ENCODE measurements around the gene KRT33A.

Gene KRT33A

DNA sequence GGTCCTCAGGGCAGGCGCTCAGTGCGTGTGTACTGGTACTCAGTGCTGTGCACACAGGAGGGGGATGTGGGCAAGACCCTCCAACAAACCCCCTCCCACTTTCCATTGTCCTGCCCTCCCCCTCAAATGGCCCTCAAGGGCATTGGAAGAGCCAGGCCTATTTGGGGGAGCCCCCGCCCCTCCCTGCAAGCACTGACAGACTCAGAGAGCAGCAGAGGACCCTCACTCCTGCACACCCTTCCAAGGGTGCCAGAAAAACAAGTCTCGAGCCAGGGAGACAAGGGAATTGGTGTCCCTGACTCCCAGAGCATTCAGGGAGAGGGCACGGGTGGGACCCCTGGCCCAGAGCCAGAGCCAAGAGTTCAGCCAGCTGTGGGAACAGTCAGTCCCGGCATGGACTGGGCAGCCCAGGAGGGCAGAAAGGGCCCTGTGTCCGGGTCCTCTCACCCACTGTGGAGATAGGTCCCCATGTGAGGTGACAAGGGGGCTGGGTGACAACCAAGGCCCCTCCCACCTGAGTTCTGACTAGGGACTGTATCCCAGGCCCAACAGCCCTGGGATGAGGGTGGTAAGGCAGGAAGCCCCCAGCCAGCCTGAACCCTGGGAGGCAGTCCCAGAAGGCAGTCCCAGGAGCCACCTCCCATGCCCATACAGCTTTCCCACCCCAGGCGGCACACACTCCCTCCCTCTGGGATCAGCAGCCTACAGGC lies 23.1 kb downstream of the KRT33A start:
- DNase-seq, result no peak

DNA sequence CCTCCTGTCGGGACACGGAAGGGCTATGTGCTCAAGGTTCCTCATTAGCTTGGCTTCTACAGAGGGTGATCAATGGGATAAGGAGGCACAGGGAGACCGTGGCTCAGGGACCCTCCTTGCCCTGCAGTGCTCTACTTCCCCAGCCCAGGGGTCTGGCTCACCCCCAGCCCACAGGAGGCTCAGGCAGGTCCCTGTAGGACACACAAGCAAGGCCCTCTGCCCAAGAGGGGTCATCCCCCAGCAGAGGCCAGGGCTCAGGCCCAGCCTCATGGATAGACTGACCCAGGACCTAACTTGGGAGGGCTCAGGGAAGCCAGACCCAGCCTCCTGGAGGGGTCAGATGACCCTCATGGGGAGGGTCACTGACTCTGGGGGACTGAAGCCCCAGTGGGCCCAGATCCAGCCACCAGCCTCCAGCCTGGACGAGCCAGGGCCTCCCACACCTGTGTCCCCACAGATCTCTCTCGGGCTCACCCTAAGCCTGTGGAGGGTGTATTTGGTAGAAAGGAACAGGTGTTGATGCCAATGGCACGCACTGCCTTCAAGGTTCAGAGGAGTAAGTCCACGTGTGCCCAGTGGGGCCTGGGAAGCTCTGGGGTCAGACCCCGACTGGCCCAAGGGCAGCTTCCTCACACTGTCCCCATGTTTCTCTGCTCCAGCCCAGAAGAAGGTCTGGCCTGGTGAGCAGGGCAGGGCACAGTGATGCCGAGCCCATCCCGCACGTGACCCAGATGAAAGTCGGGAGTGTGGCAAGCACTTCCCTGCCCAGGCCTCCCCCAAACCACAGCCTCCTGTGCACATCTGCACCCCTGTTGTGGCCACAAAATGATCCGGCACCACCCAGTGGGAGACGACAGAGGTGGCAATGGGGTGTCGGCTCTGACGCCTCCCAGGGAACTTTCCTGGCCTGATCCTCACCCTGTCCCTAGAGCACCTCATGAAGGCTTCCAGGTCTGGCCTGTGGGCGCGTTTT lies 24.2 kb downstream of the KRT33A start:
- DNase-seq, result peak; percentile 16 to 49

DNA sequence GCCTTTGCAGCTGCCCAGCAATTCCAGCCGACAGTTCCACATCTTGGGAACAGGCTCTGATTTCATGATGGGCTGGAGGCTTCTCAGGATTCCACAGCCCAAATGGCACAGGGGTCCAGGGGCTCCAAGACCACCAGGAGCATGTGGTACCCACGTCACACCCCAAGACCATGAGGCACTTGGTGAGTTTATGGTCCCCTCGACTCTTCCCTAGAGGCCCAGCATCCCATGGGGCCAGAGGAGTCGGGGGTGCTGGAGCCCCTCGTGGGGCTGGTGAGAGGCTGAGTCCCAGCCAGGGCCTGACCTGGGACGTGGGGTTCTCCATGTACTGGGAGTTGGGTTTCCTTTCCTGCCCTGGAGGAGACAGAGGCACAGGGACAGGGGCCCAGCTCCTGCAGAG lies 25.0 kb downstream of the KRT33A start:
- DNase-seq, result no peak

DNA sequence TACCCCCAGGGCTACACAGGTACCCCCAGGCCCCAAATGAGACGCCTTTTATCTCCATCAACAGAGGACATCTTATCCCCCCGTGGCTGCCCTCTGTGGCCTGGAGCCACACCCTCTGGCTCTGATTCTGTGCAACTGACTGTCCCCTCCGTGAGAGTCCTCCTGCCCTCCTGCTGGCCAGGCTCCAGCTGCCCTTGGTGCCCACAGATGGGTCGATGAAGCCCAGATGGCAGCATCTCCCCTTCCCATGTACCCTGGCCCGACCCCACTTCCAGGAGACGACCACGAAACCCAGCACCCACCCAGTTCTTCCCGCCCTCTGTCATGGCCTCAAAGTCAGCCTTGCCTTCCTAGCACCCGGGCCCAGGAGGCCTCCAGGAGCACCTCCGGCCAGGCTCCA lies 25.5 kb downstream of the KRT33A start:
- no peak for DNase-seq

DNA sequence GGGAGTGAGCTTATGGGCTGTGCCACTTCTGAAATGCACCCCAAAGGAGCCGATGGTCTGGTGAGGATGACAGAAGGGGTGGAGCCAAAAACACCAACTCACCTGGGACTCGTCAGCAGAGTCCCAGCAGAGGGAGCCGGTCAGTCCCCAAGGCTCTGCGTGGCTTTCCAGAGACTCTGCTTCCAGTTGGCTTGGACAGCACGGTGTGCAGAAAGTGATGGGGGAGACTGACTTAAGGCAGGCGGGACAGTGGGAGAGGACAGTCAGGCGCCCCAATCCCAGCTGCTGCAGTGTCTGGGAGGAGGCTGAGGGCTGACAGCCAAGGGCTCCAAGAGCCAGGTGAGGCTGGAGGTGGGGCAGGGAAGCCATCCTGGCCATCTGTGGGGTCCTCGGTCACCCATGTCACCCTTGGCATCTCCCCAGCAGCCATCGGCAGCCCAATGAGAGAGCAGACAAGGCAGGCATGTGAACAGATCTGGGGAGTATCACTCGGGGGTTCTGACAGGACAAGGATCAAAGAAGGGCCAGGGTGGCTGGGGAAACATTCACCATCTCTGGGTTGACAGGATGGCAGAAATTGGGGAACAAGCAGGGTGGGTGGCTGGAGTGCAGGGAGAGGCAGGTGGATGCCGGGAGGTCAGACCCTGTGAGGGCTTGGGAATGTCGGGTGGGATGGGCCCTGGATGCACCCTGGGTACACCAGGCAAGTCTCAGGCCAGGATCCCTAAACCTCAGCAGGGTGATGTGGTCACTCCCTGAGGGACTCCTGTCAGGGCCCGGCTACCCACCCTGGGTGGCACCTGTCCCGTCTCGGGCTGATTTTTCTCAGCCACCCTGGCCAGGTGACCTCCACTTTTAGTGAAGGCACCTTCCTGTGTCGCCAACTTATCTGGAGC lies 26.2 kb downstream of the KRT33A start:
- peak in 1 of 2 donors; percentile 31 for DNase-seq

DNA sequence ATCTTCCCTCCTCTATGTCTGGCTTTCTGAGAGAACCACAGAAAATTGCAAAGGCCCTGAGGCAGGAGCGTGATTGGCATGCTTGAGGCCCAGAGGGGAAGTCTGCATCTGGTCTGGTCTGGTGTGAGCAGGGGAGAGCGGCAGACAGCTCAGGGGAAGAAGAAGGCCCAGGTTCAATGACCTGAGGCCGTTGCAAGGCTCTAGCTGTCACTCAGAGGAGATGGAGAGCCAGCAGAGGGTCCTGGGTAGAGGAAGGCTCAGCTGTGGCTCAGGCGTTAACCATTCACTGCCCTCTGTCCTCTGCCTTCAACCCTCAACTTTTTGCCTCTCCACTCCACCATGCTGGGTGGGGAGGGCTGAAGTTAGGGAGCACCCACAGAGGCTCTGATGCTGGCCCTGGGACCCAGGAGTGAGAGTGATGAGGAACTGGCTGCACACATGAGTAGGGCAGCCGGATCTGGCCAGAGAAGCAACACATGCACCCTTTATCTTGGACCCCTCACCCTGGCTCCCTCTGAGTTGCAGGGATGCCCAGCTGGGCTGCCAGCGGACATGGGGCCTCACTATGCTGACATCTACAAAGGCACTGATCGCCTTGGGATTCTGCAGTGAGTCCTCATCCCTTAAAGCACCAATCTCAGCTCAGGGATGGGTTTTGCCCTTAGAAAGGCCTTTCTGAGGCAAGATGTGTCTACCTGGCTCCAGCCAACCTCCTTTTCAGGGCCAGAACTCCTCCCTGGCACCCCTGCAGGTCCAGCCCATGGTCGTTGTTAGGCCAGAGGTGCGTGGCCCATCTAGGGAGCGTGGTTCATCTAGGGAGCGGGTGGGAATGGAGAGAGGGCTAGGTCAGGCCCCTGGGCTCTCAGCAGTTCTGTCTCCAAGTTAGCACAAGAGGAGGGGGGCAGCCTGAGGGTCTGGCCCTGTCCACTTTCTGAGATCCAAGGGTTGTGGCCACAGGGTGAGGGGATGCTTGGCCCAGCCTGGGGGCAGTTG lies 27.4 kb downstream of the KRT33A start:
- DNase-seq, result no peak

DNA sequence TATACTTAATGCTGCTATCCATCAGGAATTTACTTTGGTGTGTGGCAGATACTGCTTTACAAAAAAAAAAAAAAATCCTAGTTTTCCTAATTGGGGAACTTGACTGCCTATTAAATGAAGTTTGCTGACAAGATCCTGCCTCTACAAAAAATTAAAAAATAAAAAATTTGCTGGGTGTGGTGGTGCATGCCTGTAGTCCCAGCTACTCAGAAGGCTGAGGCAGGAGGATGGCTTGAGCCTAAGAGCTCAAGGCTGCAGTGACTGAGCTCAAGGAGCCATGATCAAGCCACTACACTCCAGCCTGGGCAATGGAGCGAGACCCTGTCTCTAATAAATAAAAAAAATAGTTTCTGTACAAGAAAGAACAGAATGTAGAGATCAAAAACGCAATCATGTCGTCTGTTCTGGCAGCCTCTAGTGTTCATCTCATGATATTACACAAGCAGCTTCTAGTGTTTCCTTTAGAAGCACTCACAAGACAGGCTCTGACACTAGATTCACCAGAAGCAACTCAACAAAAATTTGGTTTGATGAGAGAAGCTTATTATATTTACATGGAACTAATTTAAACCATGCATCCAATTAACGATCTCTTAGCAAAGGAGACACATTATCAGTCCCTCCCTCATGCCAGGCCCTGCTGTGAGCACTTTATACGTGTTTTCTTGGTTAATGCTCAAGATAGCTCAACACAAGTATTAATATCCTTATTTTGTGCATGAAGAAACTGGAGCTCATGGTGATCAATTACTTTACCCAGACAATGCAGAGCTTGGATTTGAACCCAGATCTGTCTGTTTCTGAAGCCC lies 28.3 kb downstream of the KRT33A start:
- peak in 1 of 2 donors; percentile 59 for DNase-seq

DNA sequence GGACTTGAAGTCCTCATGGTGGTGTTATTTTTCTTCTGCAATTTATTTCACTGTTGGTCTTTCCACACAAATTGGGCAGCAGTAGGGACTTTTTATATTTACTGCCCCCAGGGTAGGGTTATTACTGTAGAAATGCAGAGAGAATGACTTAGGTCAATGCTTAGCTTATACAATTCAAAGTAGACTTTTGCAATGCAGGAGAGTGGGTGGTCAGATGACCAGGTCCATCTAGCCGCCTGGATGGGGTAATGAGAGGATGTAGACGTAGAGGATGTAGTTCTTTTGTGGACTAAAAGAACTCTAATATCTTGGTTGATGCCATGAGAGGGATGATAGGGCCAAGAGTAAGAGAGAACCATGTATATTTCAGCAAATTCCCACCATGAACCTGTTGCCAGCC lies 32.4 kb downstream of the KRT33A start:
- no peak for DNase-seq

DNA sequence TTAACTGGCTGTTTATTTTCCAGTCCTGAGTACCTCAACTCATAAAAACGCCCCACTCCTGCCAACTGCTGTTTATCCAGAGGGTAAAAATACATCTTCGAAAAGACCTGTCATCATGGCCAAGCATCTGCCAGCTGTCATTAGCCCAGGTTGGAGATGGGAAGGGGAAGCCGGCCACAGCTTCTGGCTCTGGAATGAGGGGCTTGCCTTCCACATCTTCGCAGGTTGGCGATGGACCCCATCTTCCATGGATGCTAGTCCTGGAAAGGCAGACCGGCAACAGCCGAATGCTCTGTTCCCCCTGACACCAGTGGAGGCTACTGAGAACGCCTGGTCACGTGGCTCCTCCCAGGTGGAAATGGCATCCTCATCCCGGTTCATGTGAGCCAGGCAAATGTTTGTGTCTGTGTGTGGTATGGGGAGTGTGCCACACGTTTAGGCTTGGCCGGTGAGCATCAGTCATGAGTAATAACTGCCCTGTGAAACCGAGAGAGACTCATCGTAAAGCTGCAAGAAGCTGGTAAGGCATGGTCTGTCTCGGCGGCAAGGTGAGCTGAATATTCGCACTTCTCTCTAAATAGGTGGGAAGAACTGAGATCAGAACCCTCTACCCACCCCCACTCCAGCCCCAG lies 34.7 kb downstream of the KRT33A start:
- DNase-seq, result no peak

DNA sequence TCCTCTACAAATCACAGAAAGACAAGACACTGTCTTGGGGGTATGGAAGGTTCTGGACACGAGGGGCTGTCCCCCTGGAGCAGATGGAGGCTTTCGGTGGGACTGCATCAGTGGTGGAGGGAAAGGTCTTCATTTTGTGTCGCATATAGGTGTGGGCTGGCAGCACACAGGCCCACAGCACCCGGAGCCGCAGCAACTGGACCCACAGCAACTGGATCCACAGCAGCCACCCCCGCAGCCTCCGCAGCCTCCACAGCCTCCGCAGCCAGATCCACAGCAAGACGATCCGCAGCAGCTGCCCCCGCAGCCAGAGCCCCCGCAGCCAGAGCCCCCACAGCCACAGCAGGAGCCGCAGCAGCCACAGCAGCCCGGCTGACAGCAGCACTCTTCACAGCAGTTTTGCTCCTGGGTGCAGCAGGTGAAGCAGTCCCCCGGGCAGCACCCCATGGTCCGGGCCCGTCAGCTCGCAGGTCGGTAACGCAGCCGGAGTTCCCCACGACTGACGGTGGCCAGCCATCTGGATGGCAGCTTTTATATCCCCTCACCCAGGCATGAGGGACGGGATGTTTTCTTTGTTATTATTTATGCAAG lies 35.3 kb downstream of the KRT33A start, which contains the start of gene KRTAP17-1:
Gene KRTAP17-1 (minus strand): TSS at position 507 of the 591 bp plus-strand sequence. CDS start 60 bp downstream, at position 447.
- no peak for DNase-seq

DNA sequence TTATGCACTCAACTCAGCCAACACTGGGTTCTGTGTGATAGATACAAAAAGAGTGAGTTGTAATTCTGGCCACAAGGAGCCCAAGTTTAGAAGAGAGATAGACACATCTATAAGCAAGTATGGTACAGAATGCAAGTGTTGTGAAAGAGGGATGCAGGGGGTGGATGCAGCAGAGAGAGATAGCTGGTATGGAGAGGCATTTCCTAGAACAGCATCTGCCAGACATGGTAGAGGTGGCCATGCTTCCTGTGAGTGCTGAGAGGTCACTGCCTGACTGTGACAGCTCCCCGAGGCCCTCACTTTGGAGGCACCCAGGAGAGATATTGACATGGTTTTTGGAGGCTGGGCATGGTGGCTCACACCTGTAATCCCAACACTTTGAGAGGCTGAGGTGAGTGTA lies 39.5 kb downstream of the KRT33A start:
- no peak for DNase-seq

DNA sequence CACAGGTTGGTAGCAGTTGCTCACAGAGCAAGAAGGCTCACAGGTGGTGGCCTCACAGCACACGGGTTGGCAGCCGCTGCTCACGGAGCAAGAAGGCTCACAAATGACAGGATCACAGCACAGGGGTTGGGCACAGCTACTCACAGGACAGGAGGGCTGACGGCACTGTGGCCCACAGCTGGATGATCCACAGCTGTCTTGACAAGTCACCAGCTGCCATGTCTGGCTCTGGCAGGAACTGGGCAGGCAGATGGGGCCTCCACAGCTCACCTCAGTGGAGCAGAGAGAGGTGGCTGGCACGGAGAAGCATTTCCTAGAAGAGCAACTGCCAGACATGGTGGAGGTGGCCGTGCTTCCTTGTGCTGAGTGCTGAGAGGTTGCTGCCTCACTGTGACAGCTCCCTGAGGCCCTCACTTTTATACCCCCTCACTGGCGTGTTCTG lies 41.7 kb downstream of the KRT33A start, which contains the start of gene KRTAP16-1:
Gene KRTAP16-1 (minus strand): TSS at position 392 of the 442 bp plus-strand sequence. CDS start 56 bp downstream, at position 336.
- peak; percentile 49 to 57 for DNase-seq

DNA sequence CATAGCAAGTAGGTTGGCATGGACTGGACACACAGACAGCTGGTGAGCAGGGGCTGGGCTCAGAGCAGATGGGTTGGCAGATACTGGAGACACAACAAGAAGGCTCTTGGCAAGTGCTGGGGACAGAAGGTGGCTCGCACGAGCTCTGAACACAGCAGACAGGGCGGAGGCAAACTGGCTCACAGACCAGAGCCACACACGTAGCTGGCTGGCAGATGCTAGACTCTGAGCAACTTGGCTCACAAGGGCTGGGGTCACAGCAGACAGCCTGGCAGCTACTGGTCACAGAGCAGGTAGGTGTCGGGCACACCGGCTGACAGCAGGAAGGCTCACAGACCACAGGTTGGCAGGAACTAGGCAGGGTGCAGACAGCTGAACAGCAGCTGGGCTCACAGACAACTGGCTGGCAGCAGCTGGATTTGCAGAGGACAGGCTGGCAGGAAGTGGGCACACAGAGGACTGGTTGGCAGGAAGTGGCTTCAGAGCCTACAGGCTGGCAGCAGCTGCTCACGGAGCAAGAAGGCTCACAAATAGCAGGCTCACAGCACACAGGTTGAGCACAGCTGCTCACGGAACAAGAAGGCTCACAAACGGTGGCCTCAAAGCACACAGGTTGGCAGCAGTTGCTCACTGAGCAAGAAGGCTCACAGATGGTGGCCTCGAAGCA lies 42.2 kb downstream of the KRT33A start:
- peak; percentile 86 to 89 for DNase-seq

DNA sequence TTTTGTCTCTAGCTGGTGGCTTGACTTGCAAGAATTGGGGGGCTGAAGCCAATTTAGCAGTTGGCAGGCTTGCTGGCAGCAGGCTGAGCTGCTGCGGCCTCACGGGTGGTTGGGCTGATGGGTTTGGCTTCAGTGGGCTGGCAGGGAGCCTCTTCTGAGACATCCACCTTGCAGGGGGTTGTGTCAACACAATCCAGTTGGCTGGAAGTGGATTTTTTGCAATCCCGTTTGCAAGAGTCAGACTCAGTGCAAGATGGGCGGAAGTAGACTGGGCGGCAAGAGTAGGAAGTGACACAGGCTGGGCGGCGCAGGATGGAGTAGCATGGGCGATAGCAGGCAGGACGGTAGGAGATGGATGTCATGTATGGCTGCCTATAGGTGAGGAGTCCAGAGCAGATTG lies 43.0 kb downstream of the KRT33A start:
- no peak for DNase-seq

DNA sequence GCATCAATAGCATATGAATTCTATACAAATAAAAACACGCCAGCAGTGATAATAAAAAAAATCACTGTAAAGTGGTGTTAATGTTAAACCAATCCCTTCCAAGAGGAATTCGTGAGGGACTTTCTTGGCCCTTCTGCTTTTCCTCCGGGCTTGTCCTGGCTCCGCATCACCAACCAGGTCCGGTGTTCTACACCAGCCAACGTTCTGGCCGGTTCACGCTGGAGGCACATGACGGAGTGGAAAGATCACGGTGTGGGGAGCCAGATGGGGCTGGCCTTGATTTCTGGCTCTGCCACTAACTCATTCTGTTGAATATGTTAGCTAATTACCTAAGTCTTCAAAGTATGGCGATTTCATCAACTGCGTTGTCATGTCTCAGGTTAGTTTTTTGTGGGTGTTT lies 46.5 kb downstream of the KRT33A start:
- DNase-seq, result no peak

DNA sequence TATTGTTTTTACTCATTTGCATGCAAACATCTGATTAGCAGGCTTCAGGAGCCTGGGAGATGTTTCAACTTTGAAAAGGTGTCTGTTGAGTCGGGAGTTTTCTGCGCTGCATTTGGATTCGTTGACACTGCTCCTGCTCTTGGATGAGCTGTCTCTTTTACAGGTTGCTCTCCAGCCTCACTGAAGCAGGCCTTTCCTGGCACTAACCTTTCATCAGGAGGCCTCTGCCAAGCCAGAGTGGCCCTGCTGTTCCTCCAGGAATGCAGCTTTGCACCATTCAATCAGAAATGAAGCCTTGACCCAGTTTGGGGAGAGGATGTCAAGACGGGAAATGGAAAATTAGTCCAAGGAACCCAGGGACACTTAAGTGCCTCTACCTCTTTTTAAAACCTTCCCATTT lies 47.6 kb downstream of the KRT33A start:
- DNase-seq, result no peak

DNA sequence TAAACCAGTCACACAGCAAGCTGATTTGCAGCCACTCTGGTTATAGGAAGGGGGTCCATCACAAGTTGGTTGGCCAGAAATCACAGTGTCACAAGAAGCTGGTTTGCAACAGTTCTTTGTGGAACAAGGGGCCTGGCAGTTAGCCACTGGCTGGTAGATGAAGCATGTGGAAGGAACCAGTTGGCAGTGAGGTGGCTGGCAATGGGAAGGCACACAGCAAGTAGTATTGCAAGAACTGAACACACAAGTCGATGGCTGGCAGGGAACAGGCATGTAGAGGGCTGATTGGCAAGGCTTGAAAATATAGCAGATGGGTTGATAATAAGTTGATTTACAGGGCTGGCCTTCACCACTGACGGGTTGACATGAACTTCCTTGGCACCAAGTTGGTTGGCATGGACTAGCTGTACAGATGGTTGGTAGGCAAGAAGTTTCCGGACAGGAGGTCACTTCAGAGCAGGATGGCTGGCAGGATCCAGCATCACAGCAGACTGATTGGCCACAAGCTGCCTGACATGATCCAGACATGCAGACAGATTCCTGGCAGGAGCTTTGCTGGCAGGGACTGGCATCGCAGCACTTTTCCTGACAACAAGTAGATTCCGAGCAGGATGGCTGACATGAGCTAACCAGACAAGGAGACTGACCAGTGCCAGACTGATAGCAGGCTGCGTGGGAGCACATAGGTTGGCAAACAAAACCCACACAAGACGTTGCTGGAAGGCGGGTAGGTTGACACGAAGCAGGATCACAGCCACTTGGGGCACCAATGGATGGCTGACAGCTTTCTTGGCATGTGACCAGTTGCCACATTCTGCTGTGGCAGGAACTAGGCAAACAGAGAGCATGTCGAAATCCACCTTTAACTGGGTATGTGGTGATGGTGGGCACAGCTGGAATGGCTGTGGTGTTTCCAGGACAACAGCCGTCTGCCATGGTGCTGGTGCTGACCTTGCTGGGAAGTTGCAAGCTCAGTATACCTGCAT lies 48.4 kb downstream of the KRT33A start, which contains the start of gene KRTAP29-1:
Gene KRTAP29-1 (minus strand): TSS at position 936 of the 986 bp plus-strand sequence. CDS start 0 bp downstream, at position 936.
- DNase-seq, result no peak
